Suprapubic skin (tissue), 4 donors: ENCODE measurements around the gene ARPC2. TPM values are rescaled to one million over a fixed set of nuclear protein-coding genes. Genes with fewer than 3 reads are reported as not detected.

Experiments
- DNase-seq, 2 donors: peaks; one replicate each; pipeline ENCODE4 v3.0.0-alpha.2; 2019; ENCODE audit warnings: low spot score in 2 of 2
- H3K27ac ChIP-seq: fragments of 200-600 bp; sonication (generic); one replicate; pipeline ENCODE4 v1.5.1; 2019
- H3K27me3 ChIP-seq: fragments of 200-600 bp; sonication (generic); one replicate; pipeline ENCODE4 v1.5.1; 2019
- H3K36me3 ChIP-seq: fragments of 200-600 bp; sonication (generic); one replicate; pipeline ENCODE4 v1.5.1; 2019
- H3K4me1 ChIP-seq: fragments of 200-600 bp; sonication (generic); one replicate; pipeline ENCODE4 v1.5.1; 2019
- H3K4me3 ChIP-seq: fragments of 200-600 bp; sonication (generic); one replicate; pipeline ENCODE4 v1.5.1; 2019; ENCODE audit warnings: mild to moderate bottlenecking
- H3K9me3 ChIP-seq: fragments of 200-600 bp; sonication (generic); one replicate; pipeline ENCODE4 v1.5.1; 2019
- CTCF ChIP-seq, 2 donors: fragments of 200-600 bp in 1 of 2; fragments of 450-650 bp in 1 of 2; sonication (generic) in 1 of 2; IDR thresholded peaks; one replicate each; pipeline ENCODE4 v1.5.1; 2016 to 2019; ENCODE audit warnings: antibody characterized with exemption in 2 of 2, mild to moderate bottlenecking in 1 of 2, moderate library complexity in 1 of 2
- EP300 ChIP-seq: sonication (generic); formaldehyde crosslinking; IDR thresholded peaks from one replicate; pipeline ENCODE4 v1.6.1; 2017; ENCODE audit warnings: antibody characterized with exemption
- POLR2A ChIP-seq, 2 donors: fragments of 450-650 bp; IDR thresholded peaks; one replicate each; pipeline ENCODE4 v1.6.1; 2017; ENCODE audit warnings: antibody characterized with exemption in 2 of 2, mild to moderate bottlenecking in 2 of 2, moderate library complexity in 2 of 2
- POLR2AphosphoS5 ChIP-seq, 3 donors: sonication (generic); formaldehyde crosslinking; IDR thresholded peaks; one replicate each; pipeline ENCODE4 v1.6.1; 2017; ENCODE audit warnings: antibody characterized with exemption in 3 of 3
- WGBS: methylation state at CpG from one replicate; pipeline ENCODE4 v1.1.5; 2018; 5-methylcytosine and 5-hydroxymethylcytosine counted together
- total RNA-seq, 4 donors: library from RNA; depleted of rRNA; stranded (reverse); fragments of >200 nt; gene quantifications; one replicate each; pipeline ENCODE4 v1.1.0, GENCODE V29; 2016

ARPC2 gene
- total RNA-seq, 4 donors from 2014 or later, result 267 to 384 (median 275) TPM

- DNase-seq, result peak; percentile 89 to 91
- H3K36me3 ChIP-seq, result no peaks in the 10 kb centered on the region
- no peaks in the 10 kb centered on the region for H3K27me3 ChIP-seq
- WGBS, result 7% methylated on average over 30 of the region's 63 CpGs
- H3K4me1 ChIP-seq, result peaks cover 83% of the 10 kb centered on the region
- H3K4me3 ChIP-seq, result peak within 1 kb of the TSS; percentile 73
- no peaks in the 10 kb centered on the region for H3K9me3 ChIP-seq
- peak within 1 kb of the TSS; percentile 97 for H3K27ac ChIP-seq
- TF ChIP-seq EP300 (no peak), POLR2A (IDR thresholded peaks at IDR 0.05) (peak in 1 of 2 donors; percentile 92), CTCF (IDR thresholded peaks at IDR 0.05) (peak; percentile 91 to 98), POLR2AphosphoS5 (IDR thresholded peaks at IDR 0.05) (peak in 2 of 3 donors; percentile 53 to 71)
These were observed 75.3 kb downstream of the ARPC2 start, which contains the start of gene TMBIM1 for GRCh38 chr2:218292048-218293014. Gene TMBIM1, minus strand, starts transcription at chr2:218292503. Its CDS starts 10,362 bp downstream, at chr2:218282141.

- Histone ChIP-seq H3K9me3 (no peaks in the 10 kb centered on the region), H3K4me1 (peaks cover 76% of the 10 kb centered on the region), H3K4me3 (no peak overlapping the region), H3K27me3 (no peaks in the 10 kb centered on the region), H3K36me3 (no peaks in the 10 kb centered on the region), H3K27ac (peak overlapping the region; percentile 72)
- TF ChIP-seq CTCF (IDR thresholded peaks at IDR 0.05) (no peak), POLR2AphosphoS5 (IDR thresholded peaks at IDR 0.05) (no peak), EP300 (no peak), POLR2A (IDR thresholded peaks at IDR 0.05) (no peak)
- 52% methylated on average over 5 of the region's 5 CpGs for WGBS
- DNase-seq, result peak in 1 of 2 donors; percentile 56
These were observed 76.9 kb downstream of the ARPC2 start for GRCh38 chr2:218293715-218294429.

DNA sequence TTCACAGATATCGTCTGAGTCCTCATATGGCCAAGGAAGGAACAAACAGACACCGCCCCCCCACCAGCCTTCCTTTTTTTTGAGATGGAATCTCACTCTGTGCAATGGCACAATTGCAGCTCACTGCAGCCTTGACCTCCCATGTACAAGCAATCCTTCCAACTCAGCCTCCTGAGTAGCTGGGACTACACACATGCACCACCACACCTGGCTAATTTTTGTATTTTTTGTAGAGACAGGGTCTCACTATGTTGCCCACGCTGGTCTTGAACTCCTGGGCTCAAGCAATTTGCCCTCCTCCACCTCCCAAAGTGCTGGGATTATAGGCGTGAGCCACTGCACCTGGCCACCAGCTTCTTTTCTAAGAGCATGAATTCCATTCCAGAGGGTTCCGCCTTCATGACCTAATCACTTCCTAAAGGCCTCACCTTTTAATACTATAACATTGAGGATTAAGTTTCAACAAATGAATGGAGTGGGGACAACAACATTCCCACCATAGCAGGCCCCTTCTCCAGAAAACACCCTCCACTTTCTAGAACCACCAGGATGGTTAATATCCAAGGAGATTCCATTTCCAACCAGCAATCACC is 77.5 kb downstream of the ARPC2 start:
- Histone ChIP-seq H3K27me3 (no peaks in the 10 kb centered on the region), H3K4me3 (no peak overlapping the region), H3K27ac (peak overlapping the region; percentile 72), H3K4me1 (peaks cover 70% of the 10 kb centered on the region), H3K36me3 (no peaks in the 10 kb centered on the region), H3K9me3 (no peaks in the 10 kb centered on the region)
- DNase-seq, result no peak
- 70% methylated on average over 5 of the region's 5 CpGs for WGBS
- no peak for TF ChIP-seq EP300
- TF ChIP-seq POLR2A (IDR thresholded peaks at IDR 0.05), result no peak
- no peak for TF ChIP-seq CTCF (IDR thresholded peaks at IDR 0.05)

DNA sequence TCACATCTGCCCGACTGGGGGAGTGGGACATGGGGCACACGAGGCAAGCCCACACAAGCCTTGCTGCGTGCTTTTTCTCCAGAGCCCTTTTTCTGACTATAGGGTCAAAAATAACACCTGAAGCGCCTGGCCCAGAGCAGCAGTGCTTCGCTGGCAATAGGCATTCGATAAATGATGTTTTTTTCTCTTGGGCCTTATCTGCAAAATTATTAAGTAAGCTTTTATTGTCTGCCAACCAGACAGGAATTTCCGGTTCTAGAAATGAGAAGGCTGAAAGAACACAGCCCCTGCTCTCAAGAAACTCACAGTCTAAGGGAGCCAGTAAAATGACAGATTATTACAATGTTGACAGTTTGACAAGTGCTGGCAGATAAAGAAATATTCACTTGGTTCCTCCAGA is 78.0 kb downstream of the ARPC2 start:
- DNase-seq, result no peak
- TF ChIP-seq POLR2AphosphoS5 (IDR thresholded peaks at IDR 0.05), result no peak
- TF ChIP-seq CTCF (IDR thresholded peaks at IDR 0.05), result no peak
- TF ChIP-seq EP300, result no peak
- TF ChIP-seq POLR2A (IDR thresholded peaks at IDR 0.05), result no peak
- H3K36me3 ChIP-seq, result no peaks in the 10 kb centered on the region
- H3K4me1 ChIP-seq, result peaks cover 65% of the 10 kb centered on the region
- H3K27ac ChIP-seq, result peak overlapping the region; percentile 72
- H3K27me3 ChIP-seq, result no peaks in the 10 kb centered on the region
- WGBS, result 47% methylated on average over 7 of the region's 7 CpGs
- H3K9me3 ChIP-seq, result no peaks in the 10 kb centered on the region
- H3K4me3 ChIP-seq, result no peak overlapping the region
